ENCODE results near the gene GPC5.

The GPC5 gene

GRCh38 chr13:91400671-91401070 lies 2.2 kb downstream of the GPC5 start:
- no peaks in the 10 kb centered on the region for H3K79me2 ChIP-seq (ENCODE audit: low read length)
- no peak overlapping the region for H3K27ac ChIP-seq (ENCODE audit: low read length)
- H3K9me3 ChIP-seq (ENCODE audit: insufficient read depth, low read length): no peaks in the 10 kb centered on the region
- no peak overlapping the region for H2AFZ ChIP-seq (ENCODE audit: low read depth, low read length)
- no peaks in the 10 kb centered on the region for H4K20me1 ChIP-seq (ENCODE audit: insufficient read depth, low read length)
- H3K4me1 ChIP-seq (ENCODE audit: low read length): peaks cover 8% of the 10 kb centered on the region
- H3K36me3 ChIP-seq (replicated peaks; ENCODE audit: low read depth, low read length): no peaks in the 10 kb centered on the region
- no peak overlapping the region for H3K4me2 ChIP-seq (ENCODE audit: low read length)
- TF ChIP-seq, protein P1, sequence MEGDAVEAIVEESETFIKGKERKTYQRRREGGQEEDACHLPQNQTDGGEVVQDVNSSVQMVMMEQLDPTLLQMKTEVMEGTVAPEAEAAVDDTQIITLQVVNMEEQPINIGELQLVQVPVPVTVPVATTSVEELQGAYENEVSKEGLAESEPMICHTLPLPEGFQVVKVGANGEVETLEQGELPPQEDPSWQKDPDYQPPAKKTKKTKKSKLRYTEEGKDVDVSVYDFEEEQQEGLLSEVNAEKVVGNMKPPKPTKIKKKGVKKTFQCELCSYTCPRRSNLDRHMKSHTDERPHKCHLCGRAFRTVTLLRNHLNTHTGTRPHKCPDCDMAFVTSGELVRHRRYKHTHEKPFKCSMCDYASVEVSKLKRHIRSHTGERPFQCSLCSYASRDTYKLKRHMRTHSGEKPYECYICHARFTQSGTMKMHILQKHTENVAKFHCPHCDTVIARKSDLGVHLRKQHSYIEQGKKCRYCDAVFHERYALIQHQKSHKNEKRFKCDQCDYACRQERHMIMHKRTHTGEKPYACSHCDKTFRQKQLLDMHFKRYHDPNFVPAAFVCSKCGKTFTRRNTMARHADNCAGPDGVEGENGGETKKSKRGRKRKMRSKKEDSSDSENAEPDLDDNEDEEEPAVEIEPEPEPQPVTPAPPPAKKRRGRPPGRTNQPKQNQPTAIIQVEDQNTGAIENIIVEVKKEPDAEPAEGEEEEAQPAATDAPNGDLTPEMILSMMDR (IDR thresholded peaks at IDR 0.05; ENCODE audit: low read depth, low read length): no peak
- TF ChIP-seq EZH2phosphoT487 (IDR thresholded peaks at IDR 0.05; ENCODE audit: low read depth): no peak
- peaks cover 18% of the 10 kb centered on the region for H3K27me3 ChIP-seq (ENCODE audit: low read depth, low read length)
- H3K9ac ChIP-seq (ENCODE audit: low read length): no peak overlapping the region
- no peak overlapping the region for H3K4me3 ChIP-seq (ENCODE audit: low read length)

- Histone ChIP-seq H3K9ac (ENCODE audit: low read length) (no peak overlapping the region), H2AFZ (ENCODE audit: low read depth, low read length) (no peak overlapping the region), H3K79me2 (ENCODE audit: low read length) (no peaks in the 10 kb centered on the region), H3K4me3 (ENCODE audit: low read length) (no peak overlapping the region), H3K36me3 (replicated peaks; ENCODE audit: low read depth, low read length) (no peaks in the 10 kb centered on the region), H3K4me1 (ENCODE audit: low read length) (peaks cover 10% of the 10 kb centered on the region), H3K27ac (ENCODE audit: low read length) (no peak overlapping the region), H3K27me3 (ENCODE audit: low read depth, low read length) (peaks cover 13% of the 10 kb centered on the region), H3K4me2 (ENCODE audit: low read length) (no peak overlapping the region), H4K20me1 (ENCODE audit: insufficient read depth, low read length) (no peaks in the 10 kb centered on the region), H3K9me3 (ENCODE audit: insufficient read depth, low read length) (no peaks in the 10 kb centered on the region)
- TF ChIP-seq EZH2phosphoT487 (IDR thresholded peaks at IDR 0.05; ENCODE audit: low read depth): no peak
- TF ChIP-seq, protein P1 (IDR thresholded peaks at IDR 0.05; ENCODE audit: low read depth, low read length): no peak
These were observed 3.5 kb downstream of the GPC5 start for GRCh38 chr13:91401920-91402319.

GRCh38 chr13:91405240-91405639 lies 6.8 kb downstream of the GPC5 start:
- H3K79me2 ChIP-seq (ENCODE audit: low read length): no peaks in the 10 kb centered on the region
- TF ChIP-seq EZH2phosphoT487 (IDR thresholded peaks at IDR 0.05; ENCODE audit: low read depth): no peak
- TF ChIP-seq, protein P1 (IDR thresholded peaks at IDR 0.05; ENCODE audit: low read depth, low read length): no peak
- no peak overlapping the region for H3K4me2 ChIP-seq (ENCODE audit: low read length)
- H3K27ac ChIP-seq (ENCODE audit: low read length): no peak overlapping the region
- H2AFZ ChIP-seq (ENCODE audit: low read depth, low read length): no peak overlapping the region
- peaks cover 14% of the 10 kb centered on the region for H3K27me3 ChIP-seq (ENCODE audit: low read depth, low read length)
- peaks cover 7% of the 10 kb centered on the region for H3K4me1 ChIP-seq (ENCODE audit: low read length)
- H3K36me3 ChIP-seq (replicated peaks; ENCODE audit: low read depth, low read length): no peaks in the 10 kb centered on the region
- H3K4me3 ChIP-seq (ENCODE audit: low read length): no peak overlapping the region
- no peak overlapping the region for H3K9ac ChIP-seq (ENCODE audit: low read length)
- no peaks in the 10 kb centered on the region for H4K20me1 ChIP-seq (ENCODE audit: insufficient read depth, low read length)
- no peaks in the 10 kb centered on the region for H3K9me3 ChIP-seq (ENCODE audit: insufficient read depth, low read length)

- H3K79me2 ChIP-seq (ENCODE audit: low read length): no peaks in the 10 kb centered on the region
- TF ChIP-seq, protein P1 (IDR thresholded peaks at IDR 0.05; ENCODE audit: low read depth, low read length): peak; percentile 86
- TF ChIP-seq EZH2phosphoT487 (IDR thresholded peaks at IDR 0.05; ENCODE audit: low read depth): no peak
- H3K27me3 ChIP-seq (ENCODE audit: low read depth, low read length): peaks cover 14% of the 10 kb centered on the region
- no peaks in the 10 kb centered on the region for H4K20me1 ChIP-seq (ENCODE audit: insufficient read depth, low read length)
- peak overlapping the region; percentile 42 for H3K4me2 ChIP-seq (ENCODE audit: low read length)
- no peak overlapping the region; the same call in 1 of the 2 replicates for H3K4me3 ChIP-seq (ENCODE audit: low read length)
- peaks cover 2% of the 10 kb centered on the region; the same call in 1 of the 2 replicates for H3K4me1 ChIP-seq (ENCODE audit: low read length)
- H3K36me3 ChIP-seq (replicated peaks; ENCODE audit: low read depth, low read length): no peaks in the 10 kb centered on the region
- no peak overlapping the region for H3K27ac ChIP-seq (ENCODE audit: low read length)
- H3K9ac ChIP-seq (ENCODE audit: low read length): no peak overlapping the region
- no peaks in the 10 kb centered on the region for H3K9me3 ChIP-seq (ENCODE audit: insufficient read depth, low read length)
- no peak overlapping the region; the same call in 1 of the 2 replicates for H2AFZ ChIP-seq (ENCODE audit: low read depth, low read length)
These were observed 8.2 kb downstream of the GPC5 start for GRCh38 chr13:91406619-91407018.

Data from OCI-LY3 (cell line).